ENCODE measurements around the gene XPR1. TPM values are rescaled to one million over a fixed set of nuclear protein-coding genes. Genes with fewer than 3 reads are reported as not detected.

Gene XPR1
- total and polyA plus RNA-seq, 10 of the 15 experiments (the other 5 are each of a cell fraction or from before 2014, with no cell fraction given): 1.1 to 33.9 (median 11.3) TPM

DNA sequence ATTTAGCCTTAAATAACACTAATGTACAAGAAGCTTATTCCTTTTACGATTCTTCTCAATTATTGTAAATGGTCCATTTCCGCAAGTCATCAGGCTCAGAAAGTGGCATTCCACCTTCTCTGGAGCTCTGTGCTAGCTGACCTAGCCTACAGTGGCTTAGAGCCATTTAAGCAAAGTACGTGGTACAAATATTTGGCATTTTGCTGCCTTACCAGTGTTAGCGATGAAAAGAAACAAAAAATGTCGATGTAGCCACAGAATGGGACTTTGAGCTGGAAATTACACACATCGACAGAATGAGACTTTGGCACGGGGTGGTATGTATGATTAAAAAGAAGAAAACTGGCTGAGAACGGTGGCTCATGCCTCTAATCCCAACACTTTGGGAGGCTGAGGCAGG is 47.0 kb upstream of the XPR1 start (continued):
- TF ChIP-seq, protein P1, sequence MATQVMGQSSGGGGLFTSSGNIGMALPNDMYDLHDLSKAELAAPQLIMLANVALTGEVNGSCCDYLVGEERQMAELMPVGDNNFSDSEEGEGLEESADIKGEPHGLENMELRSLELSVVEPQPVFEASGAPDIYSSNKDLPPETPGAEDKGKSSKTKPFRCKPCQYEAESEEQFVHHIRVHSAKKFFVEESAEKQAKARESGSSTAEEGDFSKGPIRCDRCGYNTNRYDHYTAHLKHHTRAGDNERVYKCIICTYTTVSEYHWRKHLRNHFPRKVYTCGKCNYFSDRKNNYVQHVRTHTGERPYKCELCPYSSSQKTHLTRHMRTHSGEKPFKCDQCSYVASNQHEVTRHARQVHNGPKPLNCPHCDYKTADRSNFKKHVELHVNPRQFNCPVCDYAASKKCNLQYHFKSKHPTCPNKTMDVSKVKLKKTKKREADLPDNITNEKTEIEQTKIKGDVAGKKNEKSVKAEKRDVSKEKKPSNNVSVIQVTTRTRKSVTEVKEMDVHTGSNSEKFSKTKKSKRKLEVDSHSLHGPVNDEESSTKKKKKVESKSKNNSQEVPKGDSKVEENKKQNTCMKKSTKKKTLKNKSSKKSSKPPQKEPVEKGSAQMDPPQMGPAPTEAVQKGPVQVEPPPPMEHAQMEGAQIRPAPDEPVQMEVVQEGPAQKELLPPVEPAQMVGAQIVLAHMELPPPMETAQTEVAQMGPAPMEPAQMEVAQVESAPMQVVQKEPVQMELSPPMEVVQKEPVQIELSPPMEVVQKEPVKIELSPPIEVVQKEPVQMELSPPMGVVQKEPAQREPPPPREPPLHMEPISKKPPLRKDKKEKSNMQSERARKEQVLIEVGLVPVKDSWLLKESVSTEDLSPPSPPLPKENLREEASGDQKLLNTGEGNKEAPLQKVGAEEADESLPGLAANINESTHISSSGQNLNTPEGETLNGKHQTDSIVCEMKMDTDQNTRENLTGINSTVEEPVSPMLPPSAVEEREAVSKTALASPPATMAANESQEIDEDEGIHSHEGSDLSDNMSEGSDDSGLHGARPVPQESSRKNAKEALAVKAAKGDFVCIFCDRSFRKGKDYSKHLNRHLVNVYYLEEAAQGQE (IDR thresholded peaks at IDR 0.05; ENCODE audit: low read depth, low read length): no peak
- no peak for TF ChIP-seq RBBP5 (conservative IDR thresholded peaks at IDR 0.05)
- no peak for TF ChIP-seq ZNF207 (IDR thresholded peaks at IDR 0.05; ENCODE audit: borderline replicate concordance)

DNA sequence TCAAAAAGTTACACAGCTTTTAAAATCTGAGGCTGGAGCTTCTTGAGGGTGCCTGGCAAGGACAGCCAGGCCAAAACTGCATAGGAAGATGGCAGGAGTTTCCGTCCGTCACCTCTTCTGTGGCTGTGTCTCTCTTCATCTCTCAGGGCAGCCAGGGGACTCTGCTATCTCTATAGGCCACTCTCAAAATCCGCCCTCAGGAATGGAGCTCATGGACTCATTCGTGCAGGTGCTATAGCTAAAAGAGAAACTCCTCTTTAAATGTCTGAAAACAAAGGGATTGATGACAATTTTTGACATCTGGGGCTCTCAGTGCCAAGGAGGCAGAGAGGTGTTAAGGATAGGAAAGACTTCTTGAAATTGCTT is 45.8 kb upstream of the XPR1 start:
- CTCF ChIA-PET: interaction anchor here (1.0 kb wide), 1 partner anchor 76 kb away, joined by 3 read pairs; no protein-coding TSS in a partner anchor
- Histone ChIP-seq H3K4me3 (no peak overlapping the region), H4K20me1 (ENCODE audit: control insufficient read depth, insufficient read depth) (no peaks in the 10 kb centered on the region), H3K4me2 (ENCODE audit: control insufficient read depth, insufficient read depth) (no peak overlapping the region), H3K9me3 (replicated peaks; ENCODE audit: control insufficient read depth, insufficient read depth, low read length) (no peaks in the 10 kb centered on the region), H3K4me1 (ENCODE audit: control insufficient read depth, insufficient read depth, low read length) (no peaks in the 10 kb centered on the region), H3K27ac (ENCODE audit: control insufficient read depth, insufficient read depth) (no peak overlapping the region), H3K9ac (ENCODE audit: control insufficient read depth, insufficient read depth, low read length) (no peak overlapping the region), H3K79me2 (ENCODE audit: control insufficient read depth, insufficient read depth, low read length) (no peaks in the 10 kb centered on the region), H3K27me3 (replicated peaks in 1 of 2; ENCODE audit: control insufficient read depth in 2 of 2, insufficient read depth in 2 of 2, low read length in 1 of 2) (no peaks in the 10 kb centered on the region; a peak in 1 of 4 replicates), H2AFZ (ENCODE audit: control insufficient read depth, low read depth, low read length) (no peak overlapping the region), H3K36me3 (ENCODE audit: control insufficient read depth in 2 of 2, insufficient read depth in 2 of 2, low read length in 1 of 2) (no peaks in the 10 kb centered on the region)
- RAD21 ChIA-PET (ENCODE audit: unreplicated experiment): no interaction called here
- ATAC-seq (no peak), DNase-seq (ENCODE audit: low read depth, low spot score) (no peak), FAIRE-seq (no peak)
- SMC1A ChIA-PET (ENCODE audit: uncharacterized antibody, unreplicated experiment): interaction anchor here (0.9 to 1.6 kb wide), 2 partner anchors 9 to 277 kb away, joined by 4 to 5 read pairs; no protein-coding TSS in a partner anchor
- in situ Hi-C loops (cut with MboI) (no loop called here), intact Hi-C loops (cut with micrococcal nuclease; ENCODE audit: unreplicated experiment) (no loop called here)
- POLR2A ChIA-PET: no interaction called here
- WGBS (ENCODE audit: insufficient coverage, insufficient replicate concordance, low lambda C conversion rate, missing lambda C conversion rate): 23% methylated on average over 4 of the region's 4 CpGs
- no TSS peak for BruUV-seq (replicated peaks)
- no peak for TF ChIP-seq RUNX3 (IDR thresholded peaks at IDR 0.05; ENCODE audit: low read length)
- TF ChIP-seq HDGF (IDR thresholded peaks at IDR 0.05): no peak
- TF ChIP-seq NR2F1 (conservative IDR thresholded peaks at IDR 0.05): no peak
- TF ChIP-seq ZZZ3 (IDR thresholded peaks at IDR 0.05; ENCODE audit: control insufficient read depth, insufficient read length, low read depth): no peak
- TF ChIP-seq, protein P2, sequence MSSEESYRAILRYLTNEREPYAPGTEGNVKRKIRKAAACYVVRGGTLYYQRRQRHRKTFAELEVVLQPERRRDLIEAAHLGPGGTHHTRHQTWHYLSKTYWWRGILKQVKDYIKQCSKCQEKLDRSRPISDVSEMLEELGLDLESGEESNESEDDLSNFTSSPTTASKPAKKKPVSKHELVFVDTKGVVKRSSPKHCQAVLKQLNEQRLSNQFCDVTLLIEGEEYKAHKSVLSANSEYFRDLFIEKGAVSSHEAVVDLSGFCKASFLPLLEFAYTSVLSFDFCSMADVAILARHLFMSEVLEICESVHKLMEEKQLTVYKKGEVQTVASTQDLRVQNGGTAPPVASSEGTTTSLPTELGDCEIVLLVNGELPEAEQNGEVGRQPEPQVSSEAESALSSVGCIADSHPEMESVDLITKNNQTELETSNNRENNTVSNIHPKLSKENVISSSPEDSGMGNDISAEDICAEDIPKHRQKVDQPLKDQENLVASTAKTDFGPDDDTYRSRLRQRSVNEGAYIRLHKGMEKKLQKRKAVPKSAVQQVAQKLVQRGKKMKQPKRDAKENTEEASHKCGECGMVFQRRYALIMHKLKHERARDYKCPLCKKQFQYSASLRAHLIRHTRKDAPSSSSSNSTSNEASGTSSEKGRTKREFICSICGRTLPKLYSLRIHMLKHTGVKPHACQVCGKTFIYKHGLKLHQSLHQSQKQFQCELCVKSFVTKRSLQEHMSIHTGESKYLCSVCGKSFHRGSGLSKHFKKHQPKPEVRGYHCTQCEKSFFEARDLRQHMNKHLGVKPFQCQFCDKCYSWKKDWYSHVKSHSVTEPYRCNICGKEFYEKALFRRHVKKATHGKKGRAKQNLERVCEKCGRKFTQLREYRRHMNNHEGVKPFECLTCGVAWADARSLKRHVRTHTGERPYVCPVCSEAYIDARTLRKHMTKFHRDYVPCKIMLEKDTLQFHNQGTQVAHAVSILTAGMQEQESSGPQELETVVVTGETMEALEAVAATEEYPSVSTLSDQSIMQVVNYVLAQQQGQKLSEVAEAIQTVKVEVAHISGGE (CRISPR knock-in tag; IDR thresholded peaks at IDR 0.05): no peak
- TF ChIP-seq, protein P3, sequence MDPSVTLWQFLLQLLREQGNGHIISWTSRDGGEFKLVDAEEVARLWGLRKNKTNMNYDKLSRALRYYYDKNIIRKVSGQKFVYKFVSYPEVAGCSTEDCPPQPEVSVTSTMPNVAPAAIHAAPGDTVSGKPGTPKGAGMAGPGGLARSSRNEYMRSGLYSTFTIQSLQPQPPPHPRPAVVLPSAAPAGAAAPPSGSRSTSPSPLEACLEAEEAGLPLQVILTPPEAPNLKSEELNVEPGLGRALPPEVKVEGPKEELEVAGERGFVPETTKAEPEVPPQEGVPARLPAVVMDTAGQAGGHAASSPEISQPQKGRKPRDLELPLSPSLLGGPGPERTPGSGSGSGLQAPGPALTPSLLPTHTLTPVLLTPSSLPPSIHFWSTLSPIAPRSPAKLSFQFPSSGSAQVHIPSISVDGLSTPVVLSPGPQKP (IDR thresholded peaks at IDR 0.05; ENCODE audit: low read depth, low read length): no peak
- TF ChIP-seq TARDBP (IDR thresholded peaks at IDR 0.05; ENCODE audit: borderline replicate concordance): no peak
- TF ChIP-seq, protein P4, sequence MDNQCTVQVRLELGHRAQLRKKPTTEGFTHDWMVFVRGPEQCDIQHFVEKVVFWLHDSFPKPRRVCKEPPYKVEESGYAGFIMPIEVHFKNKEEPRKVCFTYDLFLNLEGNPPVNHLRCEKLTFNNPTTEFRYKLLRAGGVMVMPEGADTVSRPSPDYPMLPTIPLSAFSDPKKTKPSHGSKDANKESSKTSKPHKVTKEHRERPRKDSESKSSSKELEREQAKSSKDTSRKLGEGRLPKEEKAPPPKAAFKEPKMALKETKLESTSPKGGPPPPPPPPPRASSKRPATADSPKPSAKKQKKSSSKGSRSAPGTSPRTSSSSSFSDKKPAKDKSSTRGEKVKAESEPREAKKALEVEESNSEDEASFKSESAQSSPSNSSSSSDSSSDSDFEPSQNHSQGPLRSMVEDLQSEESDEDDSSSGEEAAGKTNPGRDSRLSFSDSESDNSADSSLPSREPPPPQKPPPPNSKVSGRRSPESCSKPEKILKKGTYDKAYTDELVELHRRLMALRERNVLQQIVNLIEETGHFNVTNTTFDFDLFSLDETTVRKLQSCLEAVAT (IDR thresholded peaks at IDR 0.05): no peak
- no peak for TF ChIP-seq MYB (IDR thresholded peaks at IDR 0.05; ENCODE audit: borderline replicate concordance, low read depth, low read length)
- no peak for TF ChIP-seq STAT1 (conservative IDR thresholded peaks at IDR 0.05)
- no peak for TF ChIP-seq CBX3 (IDR thresholded peaks at IDR 0.05; ENCODE audit: borderline replicate concordance, low read depth)
